HUES64 (cell line): ENCODE data around the gene FMR1.

Experiments used
- H3K27ac ChIP-seq: 2 replicates; pipeline ENCODE4 v1.7.0; 2013; ENCODE audit warnings: low read depth, low read length, inconsistent platforms
- H3K27me3 ChIP-seq: 2 replicates; pipeline ENCODE4 v1.6.1; 2013; ENCODE audit warnings: mild to moderate bottlenecking, low read length; ENCODE audit not compliant: insufficient read depth
- H3K36me3 ChIP-seq: 2 replicates; pipeline ENCODE4 v1.6.1; 2013; ENCODE audit warnings: mild to moderate bottlenecking, low read length; ENCODE audit not compliant: insufficient read depth
- H3K4me1 ChIP-seq: 2 replicates; pipeline ENCODE4 v1.6.1; 2013; ENCODE audit warnings: mild to moderate bottlenecking, low read length, moderate library complexity; ENCODE audit not compliant: insufficient read depth
- H3K4me3 ChIP-seq: 2 replicates; pipeline ENCODE4 v1.5.1; 2013; ENCODE audit warnings: mild to moderate bottlenecking, low read length, moderate library complexity
- H3K9ac ChIP-seq: 2 replicates; pipeline ENCODE4 v1.6.1; 2013; ENCODE audit warnings: mild to moderate bottlenecking, low read depth, low read length
- H3K9me3 ChIP-seq: 2 replicates; pipeline ENCODE4 v1.6.1; 2013; ENCODE audit warnings: low read depth, low read length; ENCODE audit not compliant: insufficient read depth
- WGBS: fragments of 150-250, 120-280 bp; methylation state at CpG from one replicate; pipeline ENCODE4 v1.1.7; 2013; ENCODE audit warnings: missing lambda C conversion rate; 5-methylcytosine and 5-hydroxymethylcytosine counted together

The FMR1 gene

DNA sequence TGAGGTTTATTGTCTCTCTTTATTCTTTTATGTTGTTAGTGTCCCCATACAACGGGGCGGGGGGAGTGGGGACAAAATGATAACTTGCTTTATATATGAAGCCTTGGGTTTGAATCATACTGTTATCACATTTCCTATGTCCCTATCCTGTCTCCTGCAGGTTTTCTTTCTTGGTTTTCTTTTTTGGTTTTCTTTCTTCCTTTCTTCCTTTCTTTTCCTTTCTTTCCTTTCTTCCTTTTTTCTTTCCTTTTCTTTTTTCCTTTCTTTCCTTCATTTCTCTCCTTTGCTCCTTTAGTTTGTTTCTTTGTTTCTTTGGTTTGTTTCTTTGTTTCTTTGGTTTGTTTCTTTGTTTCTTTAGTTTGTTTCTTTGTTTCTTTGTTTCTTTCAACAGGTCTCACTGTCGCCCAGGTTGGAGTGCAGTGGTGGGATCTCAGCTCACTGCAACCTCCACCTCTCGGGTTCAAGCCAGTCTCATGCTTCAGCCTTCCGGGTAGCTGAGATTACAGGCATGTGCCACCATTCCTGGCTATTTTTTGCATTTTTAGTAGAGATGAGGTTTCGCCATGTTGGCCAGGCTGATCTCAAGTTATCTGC lies 4.8 kb downstream of the FMR1 start:
- Histone ChIP-seq H3K9ac (peak overlapping the region; percentile 47), H3K27me3 (no peaks in the 10 kb centered on the region), H3K9me3 (no peaks in the 10 kb centered on the region), H3K27ac (peak overlapping the region; percentile 30; the same call in 1 of the 2 replicates), H3K4me1 (peaks cover 57% of the 10 kb centered on the region), H3K36me3 (no peaks in the 10 kb centered on the region), H3K4me3 (no peak overlapping the region)
- WGBS = 79% methylated on average over 4 of the region's 6 CpGs

- Histone ChIP-seq H3K9ac (no peak overlapping the region), H3K4me1 (peaks cover 57% of the 10 kb centered on the region), H3K27me3 (no peaks in the 10 kb centered on the region), H3K4me3 (no peak overlapping the region), H3K36me3 (no peaks in the 10 kb centered on the region), H3K9me3 (no peaks in the 10 kb centered on the region), H3K27ac (no peak overlapping the region)
- 97% methylated on average over 10 of the region's 10 CpGs for WGBS
Observed at GRCh38 chrX:147917700-147918695, 6.3 kb downstream of the FMR1 start.

- no peaks in the 10 kb centered on the region for H3K27me3 ChIP-seq
- peaks cover under 1% of the 10 kb centered on the region; the same call in 1 of the 2 replicates for H3K36me3 ChIP-seq
- no peak overlapping the region for H3K27ac ChIP-seq
- H3K9ac ChIP-seq = no peak overlapping the region
- H3K4me1 ChIP-seq = peaks cover 45% of the 10 kb centered on the region
- no peak overlapping the region for H3K4me3 ChIP-seq
- WGBS = 84% methylated on average over 1 of the region's 3 CpGs
- H3K9me3 ChIP-seq = no peaks in the 10 kb centered on the region
Observed at GRCh38 chrX:147920161-147920666, 8.5 kb downstream of the FMR1 start.

GRCh38 chrX:147923605-147924004 lies 11.9 kb downstream of the FMR1 start:
- 80% methylated on average over 1 of the region's 1 CpG for WGBS
- Histone ChIP-seq H3K9me3 (no peaks in the 10 kb centered on the region), H3K27ac (no peak overlapping the region)

DNA sequence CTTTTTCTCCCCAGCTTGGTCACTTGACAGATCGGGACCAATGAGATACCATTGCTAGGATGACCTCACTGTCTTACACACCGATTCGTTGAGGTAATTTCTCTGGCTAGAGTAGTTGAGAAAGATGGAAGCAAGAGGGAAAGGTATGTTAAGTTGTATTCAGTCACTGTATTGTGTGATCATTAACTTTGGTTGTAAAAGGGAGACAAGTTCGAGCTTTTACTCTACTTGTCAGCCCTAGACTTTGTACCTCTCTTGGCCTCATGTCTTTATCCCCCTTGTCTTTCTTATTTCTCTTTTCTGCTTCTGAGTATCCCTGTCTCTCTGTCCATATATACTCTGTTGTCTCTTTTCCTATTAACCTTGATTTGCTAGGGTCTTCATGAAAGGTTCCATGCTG lies 15.5 kb downstream of the FMR1 start:
- 95% methylated on average over 4 of the region's 4 CpGs for WGBS
- Histone ChIP-seq H3K4me1 (no peaks in the 10 kb centered on the region), H3K36me3 (peaks cover 65% of the 10 kb centered on the region), H3K27me3 (no peaks in the 10 kb centered on the region), H3K4me3 (no peak overlapping the region), H3K27ac (no peak overlapping the region), H3K9me3 (no peaks in the 10 kb centered on the region), H3K9ac (no peak overlapping the region)

More at GRCh38 chrX:147923605-147924004, 11.9 kb downstream of the FMR1 start:
- H3K9ac ChIP-seq = no peak overlapping the region
- H3K4me3 ChIP-seq = no peak overlapping the region
- peaks cover 15% of the 10 kb centered on the region; the same call in 1 of the 2 replicates for H3K4me1 ChIP-seq
- peaks cover 28% of the 10 kb centered on the region for H3K36me3 ChIP-seq
- H3K27me3 ChIP-seq = no peaks in the 10 kb centered on the region

- Histone ChIP-seq H3K4me1 (no peaks in the 10 kb centered on the region), H3K36me3 (peaks cover 96% of the 10 kb centered on the region), H3K27me3 (no peaks in the 10 kb centered on the region), H3K9ac (no peak overlapping the region), H3K27ac (no peak overlapping the region), H3K9me3 (no peaks in the 10 kb centered on the region), H3K4me3 (no peak overlapping the region)
- WGBS = 100% methylated on average over 1 of the region's 1 CpG
Observed at GRCh38 chrX:147933815-147934214, 22.1 kb downstream of the FMR1 start.

GRCh38 chrX:147935156-147935758 lies 23.5 kb downstream of the FMR1 start:
- H3K27me3 ChIP-seq = no peaks in the 10 kb centered on the region
- 100% methylated on average over 1 of the region's 3 CpGs for WGBS

GRCh38 chrX:147945286-147945685 lies 33.6 kb downstream of the FMR1 start:
- 100% methylated on average over 5 of the region's 5 CpGs for WGBS
- H3K4me1 ChIP-seq = no peaks in the 10 kb centered on the region
- H3K27ac ChIP-seq = no peak overlapping the region
- no peak overlapping the region for H3K4me3 ChIP-seq
- H3K9ac ChIP-seq = no peak overlapping the region
- H3K36me3 ChIP-seq = peaks cover 90% of the 10 kb centered on the region
- no peaks in the 10 kb centered on the region for H3K9me3 ChIP-seq
- no peaks in the 10 kb centered on the region for H3K27me3 ChIP-seq

More at GRCh38 chrX:147935156-147935758, 23.5 kb downstream of the FMR1 start:
- Histone ChIP-seq H3K36me3 (peaks cover 92% of the 10 kb centered on the region), H3K4me3 (no peak overlapping the region), H3K9ac (no peak overlapping the region), H3K4me1 (no peaks in the 10 kb centered on the region), H3K27ac (no peak overlapping the region), H3K9me3 (no peaks in the 10 kb centered on the region)

GRCh38 chrX:147948531-147948930 lies 36.8 kb downstream of the FMR1 start:
- H3K9ac ChIP-seq = no peak overlapping the region
- H3K4me1 ChIP-seq = no peaks in the 10 kb centered on the region
- 98% methylated on average over 5 of the region's 7 CpGs for WGBS
- H3K36me3 ChIP-seq = peaks cover 60% of the 10 kb centered on the region
- H3K27me3 ChIP-seq = no peaks in the 10 kb centered on the region
- no peak overlapping the region for H3K27ac ChIP-seq
- no peaks in the 10 kb centered on the region for H3K9me3 ChIP-seq
- no peak overlapping the region for H3K4me3 ChIP-seq

DNA sequence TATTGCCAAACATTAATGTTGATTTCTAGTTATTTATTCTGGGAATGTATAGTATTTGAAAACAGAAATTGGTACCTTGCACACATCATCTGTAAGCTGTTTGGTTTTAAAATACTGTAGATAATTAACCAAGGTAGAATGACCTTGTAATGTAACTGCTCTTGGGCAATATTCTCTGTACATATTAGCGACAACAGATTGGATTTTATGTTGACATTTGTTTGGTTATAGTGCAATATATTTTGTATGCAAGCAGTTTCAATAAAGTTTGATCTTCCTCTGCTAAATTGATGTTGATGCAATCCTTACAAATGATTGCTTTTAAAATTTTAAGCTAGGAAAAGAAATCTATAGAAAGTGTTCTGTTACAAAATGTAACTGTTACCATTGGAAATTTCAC lies 38.6 kb downstream of the FMR1 start:
- Histone ChIP-seq H3K9ac (no peak overlapping the region), H3K9me3 (no peaks in the 10 kb centered on the region), H3K4me1 (no peaks in the 10 kb centered on the region), H3K27ac (no peak overlapping the region), H3K36me3 (peaks cover 42% of the 10 kb centered on the region), H3K27me3 (no peaks in the 10 kb centered on the region), H3K4me3 (no peak overlapping the region)
- 100% methylated on average over 1 of the region's 1 CpG for WGBS

- 100% methylated on average over 1 of the region's 2 CpGs for WGBS
Observed at GRCh38 chrX:147953976-147954375, 42.3 kb downstream of the FMR1 start.

More at GRCh38 chrX:147953976-147954375, 42.3 kb downstream of the FMR1 start:
- Histone ChIP-seq H3K27me3 (no peaks in the 10 kb centered on the region), H3K9ac (no peak overlapping the region), H3K4me3 (no peak overlapping the region), H3K4me1 (no peaks in the 10 kb centered on the region), H3K9me3 (no peaks in the 10 kb centered on the region), H3K27ac (no peak overlapping the region), H3K36me3 (peaks cover 12% of the 10 kb centered on the region)
